Liver (tissue), 9 donors: ENCODE measurements around the gene ZCCHC12. TPM values are rescaled to one million over a fixed set of nuclear protein-coding genes. Genes with fewer than 3 reads are reported as not detected.

Experiments used
- DNase-seq: peaks from one replicate; pipeline ENCODE4 v3.0.0-alpha.2; 2017; ENCODE audit warnings: low spot score
- H3K27ac ChIP-seq, 2 donors: one replicate each; pipeline ENCODE4 v1.7.0; 2013; ENCODE audit warnings: inconsistent platforms in 2 of 2, low read length in 2 of 2, control low read depth in 1 of 2, low read depth in 1 of 2, mild to moderate bottlenecking in 1 of 2
- H3K27me3 ChIP-seq, 4 donors: one replicate each; pipeline versions ENCODE4 v1.6.1 to v1.7.0; 2013; ENCODE audit warnings: low read length in 3 of 4, inconsistent platforms in 1 of 4, mild to moderate bottlenecking in 1 of 4, moderate library complexity in 1 of 4; ENCODE audit not compliant: control insufficient read depth in 4 of 4, insufficient read depth in 4 of 4
- H3K36me3 ChIP-seq, 4 donors: one replicate each; pipeline versions ENCODE4 v1.6.1 to v1.7.0; 2013; ENCODE audit warnings: low read length in 3 of 4, mild to moderate bottlenecking in 3 of 4, low read depth in 1 of 4, moderate library complexity in 1 of 4; ENCODE audit not compliant: control insufficient read depth in 4 of 4, insufficient read depth in 3 of 4
- H3K4me1 ChIP-seq, 4 donors: one replicate each; pipeline versions ENCODE4 v1.6.1 to v1.7.0; 2013; ENCODE audit warnings: low read length in 3 of 4, mild to moderate bottlenecking in 3 of 4, moderate library complexity in 1 of 4; ENCODE audit not compliant: control insufficient read depth in 4 of 4, insufficient read depth in 4 of 4
- H3K4me3 ChIP-seq, 3 donors: one replicate each; pipeline versions ENCODE4 v1.6.1 to v1.7.0; 2013; ENCODE audit warnings: low read length in 3 of 3, control low read depth in 1 of 3, low read depth in 1 of 3, mild to moderate bottlenecking in 1 of 3
- H3K9ac ChIP-seq, 2 donors: one replicate each; pipeline ENCODE4 v1.7.0; 2013; ENCODE audit warnings: low read length in 2 of 2, mild to moderate bottlenecking in 2 of 2, moderate library complexity in 2 of 2, control low read depth in 1 of 2, low read depth in 1 of 2
- H3K9me3 ChIP-seq, 4 donors: one replicate each; pipeline versions ENCODE4 v1.6.1 to v1.7.0; 2013; ENCODE audit warnings: low read length in 3 of 4; ENCODE audit not compliant: control insufficient read depth in 4 of 4
- ATF3 ChIP-seq: IDR thresholded peaks from 2 replicates; pipeline ENCODE4 v1.6.1; 2016; ENCODE audit warnings: antibody characterized with exemption
- CTCF ChIP-seq: fragments of 150-350 bp; IDR thresholded peaks from 2 replicates; pipeline ENCODE4 v1.5.1; 2017; ENCODE audit warnings: improper control_type of control experiment, low read depth, low read length; ENCODE audit not compliant: missing input control
- EGR1 ChIP-seq, 2 donors: IDR thresholded peaks; 2 replicates each; pipeline ENCODE4 v1.6.1; 2016 to 2018; ENCODE audit warnings: antibody characterized with exemption in 2 of 2, low read depth in 2 of 2
- HNF4A ChIP-seq, 2 donors: conservative IDR thresholded peaks; 2 replicates each; pipeline ENCODE4 v1.6.1; 2016; ENCODE audit warnings: antibody characterized with exemption in 2 of 2, mild to moderate bottlenecking in 2 of 2
- JUND ChIP-seq, 2 donors: IDR thresholded peaks; 2 replicates each; pipeline ENCODE4 v1.6.1; 2016; ENCODE audit warnings: antibody characterized with exemption in 2 of 2
- MAX ChIP-seq: IDR thresholded peaks from 2 replicates; pipeline ENCODE4 v1.6.1; 2016; ENCODE audit warnings: antibody characterized with exemption
- NR2F2 ChIP-seq: IDR thresholded peaks from 2 replicates; pipeline ENCODE4 v1.6.1; 2016; ENCODE audit warnings: antibody characterized with exemption
- RAD21 ChIP-seq, 2 donors: IDR thresholded peaks; 2 replicates each; pipeline ENCODE4 v1.6.1; 2016; ENCODE audit warnings: antibody characterized with exemption in 2 of 2, mild to moderate bottlenecking in 2 of 2
- REST ChIP-seq: IDR thresholded peaks from 2 replicates; pipeline ENCODE4 v1.6.1; 2016; ENCODE audit warnings: antibody characterized with exemption, mild to moderate bottlenecking
- RXRA ChIP-seq, 2 donors: IDR thresholded peaks; 2 replicates each; pipeline ENCODE4 v1.6.1; 2017 to 2018; ENCODE audit warnings: antibody characterized with exemption in 2 of 2, mild to moderate bottlenecking in 1 of 2
- SP1 ChIP-seq: IDR thresholded peaks from 2 replicates; pipeline ENCODE4 v1.6.1; 2018; ENCODE audit warnings: antibody characterized with exemption, mild to moderate bottlenecking
- YY1 ChIP-seq: IDR thresholded peaks from 2 replicates; pipeline ENCODE4 v1.6.1; 2016; ENCODE audit warnings: antibody characterized with exemption, mild to moderate bottlenecking
- WGBS: extraction: QIAGEN DNeasy Blood & Tissue Kit; methylation state at CpG from one replicate; pipeline ENCODE4 v1.1.7; 2013; 5-methylcytosine and 5-hydroxymethylcytosine counted together
- polyA plus RNA-seq, 2 donors: library from polyadenylated mRNA; stranded (reverse) in 1 of 2; unstranded in 1 of 2; fragments of 200-250 nt in 1 of 2; fragments of >200 nt in 1 of 2; fragmentation: Nextera tagmentation in 1 of 2; extraction: Ambion mirVana in 1 of 2; gene quantifications; one replicate each; pipeline versions ENCODE4 v1.2.1 to v1.2.3, GENCODE V29; 2013 to 2015
- total RNA-seq, 2 donors: library from RNA; depleted of rRNA; stranded (reverse); fragments of >200 nt; gene quantifications; one replicate each; pipeline ENCODE4 v1.2.3, GENCODE V29; 2014
- donor health status: healthy.
- donor health status: healthy.
- donor health status: healthy.
- donor health status: healthy.
- donor health status: healthy.

The ZCCHC12 gene
- total and polyA plus RNA-seq, 4 donors, result not detected

GRCh38 chrX:118847676-118848075, 24.1 kb downstream of the ZCCHC12 start:
- Histone ChIP-seq H3K36me3 (no peaks in the 10 kb centered on the region), H3K27ac (no peak overlapping the region), H3K9me3 (no peaks in the 10 kb centered on the region), H3K4me3 (no peak overlapping the region), H3K4me1 (no peaks in the 10 kb centered on the region), H3K27me3 (no peaks in the 10 kb centered on the region), H3K9ac (no peak overlapping the region)
- DNase-seq, result no peak
- no peak for TF ChIP-seq REST
- no peak for TF ChIP-seq YY1
- TF ChIP-seq CTCF, result peak; percentile 63
- TF ChIP-seq RXRA (IDR thresholded peaks at IDR 0.05), result no peak
- TF ChIP-seq RAD21 (IDR thresholded peaks at IDR 0.05), result peak; percentile 85 to 90
- TF ChIP-seq EGR1 (IDR thresholded peaks at IDR 0.05; ENCODE audit: low read depth in 2 of 2), result no peak
- no peak for TF ChIP-seq JUND (IDR thresholded peaks at IDR 0.05)
- no peak for TF ChIP-seq HNF4A (conservative IDR thresholded peaks at IDR 0.05)
- TF ChIP-seq ATF3, result no peak
- no peak for TF ChIP-seq NR2F2
- WGBS, result 11% methylated on average over 1 of the region's 1 CpG

- Histone ChIP-seq H3K4me1 (peaks cover 2 to 14% (median 6%) of the 10 kb centered on the region in 4 donors), H3K27ac (no peak overlapping the region)
- TF ChIP-seq HNF4A (conservative IDR thresholded peaks at IDR 0.05) (peak in 1 of 2 donors; percentile 16), SP1 (no peak), RXRA (IDR thresholded peaks at IDR 0.05) (peak; percentile 21 to 47)
Observed at GRCh38 chrX:118853596-118853995, 30.0 kb downstream of the ZCCHC12 start.

GRCh38 chrX:118855681-118856310, 32.2 kb downstream of the ZCCHC12 start:
- Histone ChIP-seq H3K9me3 (no peaks in the 10 kb centered on the region), H3K4me1 (peaks cover 2 to 14% (median 6%) of the 10 kb centered on the region in 4 donors), H3K4me3 (no peak overlapping the region), H3K9ac (no peak overlapping the region), H3K36me3 (no peaks in the 10 kb centered on the region), H3K27ac (peak overlapping the region; percentile 14 to 26), H3K27me3 (no peaks in the 10 kb centered on the region)
- no peak for DNase-seq
- no peak for TF ChIP-seq YY1
- TF ChIP-seq MAX, result no peak
- TF ChIP-seq HNF4A (conservative IDR thresholded peaks at IDR 0.05), result no peak
- no peak for TF ChIP-seq ATF3
- WGBS, result 86% methylated on average over 3 of the region's 3 CpGs

More at GRCh38 chrX:118853596-118853995, 30.0 kb downstream of the ZCCHC12 start:
- no peaks in the 10 kb centered on the region for H3K36me3 ChIP-seq
- H3K9me3 ChIP-seq, result no peaks in the 10 kb centered on the region
- H3K4me3 ChIP-seq, result no peak overlapping the region
- 33% methylated on average over 3 of the region's 3 CpGs for whole genome bisulfite sequencing
- no peaks in the 10 kb centered on the region for H3K27me3 ChIP-seq
- DNase-seq, result no peak
- no peak overlapping the region for H3K9ac ChIP-seq
